ENCODE data around the gene CNNM1.

The CNNM1 gene

GRCh38 chr10:99427566-99428190, 98.5 kb downstream of the CNNM1 start:
- no peak for TF ChIP-seq TAF1 (IDR thresholded peaks at IDR 0.05; ENCODE audit: borderline replicate concordance, insufficient read depth, low read length)
- no peak for TF ChIP-seq FOXP2 (optimal IDR thresholded peaks at IDR 0.05; ENCODE audit: borderline replicate concordance, extremely low read depth, extremely low read length, insufficient read depth)
- TF ChIP-seq POLR2AphosphoS5 (IDR thresholded peaks at IDR 0.05; ENCODE audit: low read depth, low read length) = no peak
- no peak for TF ChIP-seq SIN3A (IDR thresholded peaks at IDR 0.05; ENCODE audit: borderline replicate concordance, insufficient read depth, low read length)
- TF ChIP-seq REST (IDR thresholded peaks at IDR 0.05; ENCODE audit: insufficient read depth in 1 of 2, low read depth in 2 of 2, low read length in 2 of 2) = no peak

GRCh38 chr10:99429517-99430095, 100.5 kb downstream of the CNNM1 start:
- no peak for TF ChIP-seq FOXP2 (optimal IDR thresholded peaks at IDR 0.05; ENCODE audit: borderline replicate concordance, extremely low read depth, extremely low read length, insufficient read depth)
- peak in 1 of 2 experiments; percentile 46; a peak in 1 of 4 replicates for TF ChIP-seq REST (IDR thresholded peaks at IDR 0.05; ENCODE audit: insufficient read depth in 1 of 2, low read depth in 2 of 2, low read length in 2 of 2)
- no peak for TF ChIP-seq POLR2AphosphoS5 (IDR thresholded peaks at IDR 0.05; ENCODE audit: low read depth, low read length)

GRCh38 chr10:99430116-99430450, 100.9 kb downstream of the CNNM1 start:
- TF ChIP-seq SIN3A (IDR thresholded peaks at IDR 0.05; ENCODE audit: borderline replicate concordance, insufficient read depth, low read length) (no peak), POLR2AphosphoS5 (IDR thresholded peaks at IDR 0.05; ENCODE audit: low read depth, low read length) (no peak), FOXP2 (optimal IDR thresholded peaks at IDR 0.05; ENCODE audit: borderline replicate concordance, extremely low read depth, extremely low read length, insufficient read depth) (no peak), TAF1 (IDR thresholded peaks at IDR 0.05; ENCODE audit: borderline replicate concordance, insufficient read depth, low read length) (no peak), REST (IDR thresholded peaks at IDR 0.05; ENCODE audit: insufficient read depth in 1 of 2, low read depth in 2 of 2, low read length in 2 of 2) (no peak; a peak in 1 of 4 replicates)

GRCh38 chr10:99430451-99431189, 101.5 kb downstream of the CNNM1 start, which contains the start of gene GOT1:
GOT1 (minus strand) TSS chr10:99430624; CDS start chr10:99430565, 59 bp downstream.
- peak; percentile 70; the same call in 1 of the 2 replicates for TF ChIP-seq TAF1 (IDR thresholded peaks at IDR 0.05; ENCODE audit: borderline replicate concordance, insufficient read depth, low read length)
- TF ChIP-seq POLR2AphosphoS5 (IDR thresholded peaks at IDR 0.05; ENCODE audit: low read depth, low read length) = peak; percentile 82
- no peak for TF ChIP-seq REST (IDR thresholded peaks at IDR 0.05; ENCODE audit: insufficient read depth in 1 of 2, low read depth in 2 of 2, low read length in 2 of 2)
- TF ChIP-seq SIN3A (IDR thresholded peaks at IDR 0.05; ENCODE audit: borderline replicate concordance, insufficient read depth, low read length) = peak; percentile 77; the same call in 1 of the 2 replicates

All from PFSK-1 (cell line).